Suprapubic skin (tissue), 2 donors: ENCODE results near the gene ZNF407.

Source experiments
- EP300 ChIP-seq: sonication (generic); formaldehyde crosslinking; IDR thresholded peaks from one replicate; pipeline ENCODE4 v1.6.1; 2017; ENCODE audit warnings: antibody characterized with exemption
- POLR2A ChIP-seq, 2 donors: fragments of 450-650 bp; IDR thresholded peaks; one replicate each; pipeline ENCODE4 v1.6.1; 2017; ENCODE audit warnings: antibody characterized with exemption in 2 of 2, mild to moderate bottlenecking in 2 of 2, moderate library complexity in 2 of 2

DNA sequence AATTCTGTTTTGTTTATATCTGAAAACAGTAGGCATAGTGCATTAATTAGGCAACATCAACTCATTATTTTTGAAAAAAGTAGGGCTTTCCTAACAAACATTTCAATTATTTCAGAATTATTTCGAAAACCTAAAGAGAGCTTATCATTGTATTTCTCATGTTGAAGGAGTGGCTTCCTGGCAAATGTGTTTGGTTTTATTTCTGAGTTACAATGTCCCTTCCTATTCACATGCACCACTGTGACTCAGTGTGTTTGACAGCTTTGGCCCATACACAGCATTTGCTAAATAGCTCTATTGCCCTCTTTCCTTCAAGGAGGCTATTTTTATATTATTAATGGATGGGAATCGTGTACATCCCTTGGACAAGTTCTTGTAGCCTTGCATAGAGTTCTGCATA lies 405.4 kb downstream of the ZNF407 start:
- TF ChIP-seq POLR2A (IDR thresholded peaks at IDR 0.05) (no peak), EP300 (no peak)
